ENCODE measurements around the gene SERPINF2.

DNA sequence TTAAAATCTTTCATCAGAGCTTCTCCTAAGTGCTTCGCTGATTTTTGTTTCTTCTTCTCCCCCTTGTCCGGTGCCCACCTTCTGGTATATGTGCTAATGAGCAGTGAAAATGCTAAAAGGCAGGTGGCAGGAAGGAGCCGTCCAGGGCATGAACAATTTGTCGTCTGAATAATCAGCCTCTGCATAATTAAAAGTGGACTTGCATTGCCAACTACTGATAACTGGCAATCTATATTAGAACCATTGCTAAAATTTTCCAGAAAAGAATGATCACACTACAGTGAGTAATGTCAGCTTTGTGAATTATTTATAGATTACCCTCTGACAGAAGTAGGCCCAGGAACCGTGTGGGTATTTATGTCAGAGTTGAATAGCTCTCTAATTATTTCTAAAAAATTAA, 47.3 kb downstream of the SERPINF2 start:
- TF ChIP-seq CTCF (IDR thresholded peaks at IDR 0.05; ENCODE audit: low read length) (no peak; the same call in 1 of the 2 replicates), EZH2 (IDR thresholded peaks at IDR 0.05; ENCODE audit: borderline replicate concordance, low read length) (no peak)
